GM12872 (cell line): ENCODE results near the gene TANC2.

Source experiments
- CTCF ChIP-seq: IDR thresholded peaks from 3 replicates; pipeline ENCODE4 v1.5.1; 2011; ENCODE audit warnings: low read depth, mild to moderate bottlenecking, low read length, moderate library complexity; ENCODE audit not compliant: insufficient read depth

Gene TANC2

DNA sequence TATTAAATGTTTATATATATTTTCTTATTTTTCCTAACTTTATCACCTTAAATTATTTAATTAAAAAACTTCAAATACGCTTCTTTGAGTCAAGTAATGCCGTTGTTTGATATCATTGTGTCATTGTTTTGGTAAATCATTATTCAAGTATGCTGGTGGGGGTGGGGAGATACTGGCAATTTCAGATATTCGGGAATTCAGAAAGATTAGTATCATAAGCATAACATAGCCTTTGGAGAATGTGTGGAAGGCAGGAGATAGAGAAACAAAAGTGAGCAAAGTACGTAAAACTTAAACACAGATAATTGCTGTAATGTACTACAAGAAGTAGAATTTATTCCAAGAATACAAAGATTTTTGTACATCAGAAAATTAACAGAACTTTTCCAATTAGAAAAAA lies 49.8 kb downstream of the TANC2 start:
- no peak for TF ChIP-seq CTCF
